Measurements from ENCODE around the gene AP5S1. TPM values are rescaled to one million over a fixed set of nuclear protein-coding genes. Genes with fewer than 3 reads are reported as not detected.

AP5S1 gene
- total RNA-seq, 1 experiment from 2014 or later: 3.9 TPM

DNA sequence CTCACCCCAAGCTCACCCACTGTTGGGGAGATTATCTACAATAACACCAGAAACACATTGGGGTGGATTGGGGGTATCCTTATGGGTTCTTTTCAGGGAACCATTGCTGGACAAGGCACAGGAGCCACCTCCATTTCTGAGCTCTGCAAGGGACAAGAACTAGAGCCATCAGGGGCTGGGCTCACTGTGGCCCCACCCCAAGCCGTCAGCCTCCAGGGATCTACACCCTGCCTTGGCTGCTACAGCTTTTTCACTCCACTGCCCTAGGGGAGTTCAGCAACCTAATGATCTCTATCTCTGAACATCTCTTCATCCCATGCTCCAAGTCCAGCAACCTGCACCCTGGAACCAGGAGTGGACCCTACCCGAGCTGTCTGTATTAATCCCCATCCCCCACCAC lies 47.5 kb downstream of the AP5S1 start:
- no peak overlapping the region for H2BK5ac ChIP-seq (ENCODE audit: insufficient read length, low read length)
- no CpG with 5 or more reads among the region's 2 CpGs for WGBS (ENCODE audit: extremely low coverage, insufficient read length, low lambda C conversion rate)

More for the DNA sequence above, 47.5 kb downstream of the AP5S1 start:
- no peaks in the 10 kb centered on the region; the same call in 1 of the 2 replicates for H3K27me3 Mint-ChIP-seq (ENCODE audit: low read depth)
- peaks cover 15 to 43% (median 29%) of the 10 kb centered on the region in 3 experiments; a peak in 6 of 7 replicates for H3K36me3 Mint-ChIP-seq (ENCODE audit: insufficient read depth in 1 of 3, low read depth in 3 of 3)
- no peak overlapping the region for H3K4me3 Mint-ChIP-seq
- H2BK12ac ChIP-seq (ENCODE audit: insufficient read length, low read depth, low read length): no peak overlapping the region
- no peak overlapping the region for H3K23ac ChIP-seq (ENCODE audit: insufficient read length, low read depth, low read length)
- no peaks in the 10 kb centered on the region; a peak in 2 of 5 replicates for H3K9me3 Mint-ChIP-seq
- no peaks in the 10 kb centered on the region for H3K9me3 ChIP-seq (ENCODE audit: control insufficient read depth, low read depth, low read length)
- no peak overlapping the region for H2AK5ac ChIP-seq (ENCODE audit: insufficient read length, low read length)
- H3K56ac ChIP-seq (ENCODE audit: insufficient read length, low read depth, low read length): no peak overlapping the region
- H3T11ph ChIP-seq (ENCODE audit: low read length): no peak overlapping the region
- H3K14ac ChIP-seq (ENCODE audit: insufficient read depth, low read length): no peak overlapping the region
- no peak overlapping the region for H4K91ac ChIP-seq (ENCODE audit: insufficient read length, low read depth, low read length)
- H3K18ac ChIP-seq (ENCODE audit: insufficient read length, low read depth, low read length): no peak overlapping the region
- H3K79me2 ChIP-seq (ENCODE audit: insufficient read depth, low read length): no peaks in the 10 kb centered on the region
- H2BK15ac ChIP-seq (ENCODE audit: low read depth, low read length): no peak overlapping the region
- H3K4me2 ChIP-seq (ENCODE audit: insufficient read depth, insufficient read length, low read length): no peak overlapping the region
- no peaks in the 10 kb centered on the region for H3K4me1 ChIP-seq (ENCODE audit: insufficient read depth, low read length)
- H3K23me2 ChIP-seq (ENCODE audit: insufficient read length, low read depth, low read length, poor library complexity, severe bottlenecking): no peaks in the 10 kb centered on the region
- H2BK20ac ChIP-seq (ENCODE audit: low read depth, low read length, poor library complexity, severe bottlenecking): no peak overlapping the region
- H3K4ac ChIP-seq (ENCODE audit: low read depth, low read length): no peak overlapping the region
- H4K5ac ChIP-seq (ENCODE audit: insufficient read length, low read depth, low read length): no peak overlapping the region
- H4K20me1 ChIP-seq (ENCODE audit: control insufficient read depth, insufficient read depth, insufficient read length): no peaks in the 10 kb centered on the region
- no peak overlapping the region for H2BK120ac ChIP-seq (ENCODE audit: low read depth, low read length, poor library complexity, severe bottlenecking)
- no peak overlapping the region for H3K27ac Mint-ChIP-seq
- H3K4me1 Mint-ChIP-seq: no peaks in the 10 kb centered on the region
- H2AFZ ChIP-seq (ENCODE audit: low read length): no peak overlapping the region
- no peak overlapping the region for H3K27ac ChIP-seq (ENCODE audit: insufficient read length, low read depth, low read length)
- no peaks in the 10 kb centered on the region for H3K79me1 ChIP-seq (ENCODE audit: insufficient read depth, low read depth, low read length, poor library complexity, severe bottlenecking)
- no peaks in the 10 kb centered on the region for H3K27me3 ChIP-seq (ENCODE audit: insufficient read depth, low read length)
- TF ChIP-seq, protein P1, sequence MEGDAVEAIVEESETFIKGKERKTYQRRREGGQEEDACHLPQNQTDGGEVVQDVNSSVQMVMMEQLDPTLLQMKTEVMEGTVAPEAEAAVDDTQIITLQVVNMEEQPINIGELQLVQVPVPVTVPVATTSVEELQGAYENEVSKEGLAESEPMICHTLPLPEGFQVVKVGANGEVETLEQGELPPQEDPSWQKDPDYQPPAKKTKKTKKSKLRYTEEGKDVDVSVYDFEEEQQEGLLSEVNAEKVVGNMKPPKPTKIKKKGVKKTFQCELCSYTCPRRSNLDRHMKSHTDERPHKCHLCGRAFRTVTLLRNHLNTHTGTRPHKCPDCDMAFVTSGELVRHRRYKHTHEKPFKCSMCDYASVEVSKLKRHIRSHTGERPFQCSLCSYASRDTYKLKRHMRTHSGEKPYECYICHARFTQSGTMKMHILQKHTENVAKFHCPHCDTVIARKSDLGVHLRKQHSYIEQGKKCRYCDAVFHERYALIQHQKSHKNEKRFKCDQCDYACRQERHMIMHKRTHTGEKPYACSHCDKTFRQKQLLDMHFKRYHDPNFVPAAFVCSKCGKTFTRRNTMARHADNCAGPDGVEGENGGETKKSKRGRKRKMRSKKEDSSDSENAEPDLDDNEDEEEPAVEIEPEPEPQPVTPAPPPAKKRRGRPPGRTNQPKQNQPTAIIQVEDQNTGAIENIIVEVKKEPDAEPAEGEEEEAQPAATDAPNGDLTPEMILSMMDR (conservative IDR thresholded peaks at IDR 0.05): no peak
- no peak overlapping the region for H4K8ac ChIP-seq (replicated peaks; ENCODE audit: insufficient read length, low read depth, low read length)
- DNase-seq: no peak
- H3K9ac ChIP-seq (ENCODE audit: extremely low read depth, insufficient read length, low read length): no peak overlapping the region
